PC-9 (cell line): ENCODE data around the gene CHRDL2.

Source experiments
- CTCF ChIP-seq: fragments of 200-600 bp; sonication (generic); conservative IDR thresholded peaks from 2 replicates; pipeline ENCODE4 v1.6.1; 2017; ENCODE audit warnings: mixed run types, antibody characterized with exemption, mild to moderate bottlenecking, moderate library complexity
- EZH2 ChIP-seq: fragments of 200-600 bp; sonication (generic); IDR thresholded peaks from 2 replicates; pipeline ENCODE4 v1.8.0; 2017; ENCODE audit warnings: antibody characterized with exemption, low read depth

- TF ChIP-seq EZH2 (no peak), CTCF (no peak)
These were observed 4.2 kb upstream of the CHRDL2 start for GRCh38 chr11:74735365-74735928.
